HG03039 (cell line): ENCODE measurements around the gene SLC8A2.
"Not testable (repeated sequence)": the region's sequence is repeated elsewhere in the genome, so short reads cannot be mapped to it uniquely, and the experiment has no call there.

Source experiments
- ATAC-seq: cut with Tn5 transposase; IDR thresholded peaks from one replicate; pipeline ENCODE4 v1.9.1; 2021; ENCODE audit warnings: mild to moderate bottlenecking, moderate library complexity; ENCODE audit not compliant: unreplicated experiment

Gene SLC8A2

GRCh38 chr19:47489072-47489914 is 17.6 kb upstream of the SLC8A2 start:
- no peak for ATAC-seq

- no peak for ATAC-seq
These were observed 16.1 kb upstream of the SLC8A2 start for GRCh38 chr19:47487551-47488515.

GRCh38 chr19:47486900-47487299 is 15.2 kb upstream of the SLC8A2 start:
- no peak for ATAC-seq

- not testable (repeated sequence) for ATAC-seq
These were observed 14.5 kb upstream of the SLC8A2 start for GRCh38 chr19:47486220-47486619.

- ATAC-seq: no peak
These were observed 13.5 kb upstream of the SLC8A2 start for GRCh38 chr19:47485210-47485609.

GRCh38 chr19:47483800-47484690 is 12.4 kb upstream of the SLC8A2 start, which contains the start of gene KPTN:
KPTN (minus strand) TSS chr19:47484219; CDS start chr19:47484160, 59 bp downstream.
- ATAC-seq: peak; percentile 56

GRCh38 chr19:47483200-47483599 is 11.5 kb upstream of the SLC8A2 start:
- no peak for ATAC-seq

- no peak for ATAC-seq
These were observed 9.9 kb upstream of the SLC8A2 start for GRCh38 chr19:47481460-47482052.

- no peak for ATAC-seq
These were observed 9.0 kb upstream of the SLC8A2 start for GRCh38 chr19:47480658-47481057.

GRCh38 chr19:47479701-47480503 is 8.2 kb upstream of the SLC8A2 start:
- no peak for ATAC-seq

GRCh38 chr19:47476438-47476972 is 4.8 kb upstream of the SLC8A2 start:
- no peak for ATAC-seq

- no peak for ATAC-seq
These were observed 3.8 kb upstream of the SLC8A2 start for GRCh38 chr19:47475465-47475864.

GRCh38 chr19:47473336-47473735 is 1.6 kb upstream of the SLC8A2 start:
- ATAC-seq: no peak

GRCh38 chr19:47471381-47471732 is 336 bp downstream of the SLC8A2 start:
- ATAC-seq: no peak

GRCh38 chr19:47470447-47471195 is 1.1 kb downstream of the SLC8A2 start:
- ATAC-seq: no peak

- ATAC-seq: no peak
These were observed 2.0 kb downstream of the SLC8A2 start for GRCh38 chr19:47469719-47470118.

GRCh38 chr19:47469363-47469700 is 2.4 kb downstream of the SLC8A2 start:
- no peak for ATAC-seq

- no peak for ATAC-seq
These were observed 3.8 kb downstream of the SLC8A2 start for GRCh38 chr19:47467914-47468313.

- no peak for ATAC-seq
These were observed 5.7 kb downstream of the SLC8A2 start for GRCh38 chr19:47465957-47466356.
